Stimulated activated CD8-positive, alpha-beta memory T cell treated with anti-CD3 and anti-CD28 coated beads, Interleukin-4, amount 100 ng/mL, for 24 hours (primary cell): ENCODE results near the gene SETD5.

Source experiments
- DNase-seq: peaks from one replicate; pipeline ENCODE4 v3.0.0-alpha.2; 2020; ENCODE audit warnings: low read depth

Gene SETD5

GRCh38 chr3:9397332-9397905 lies at the start of gene SETD5:
Gene SETD5 (plus strand): TSS chr3:9397615. CDS start chr3:9428939, 31,324 bp downstream.
- peak; percentile 99 for DNase-seq

- no peak for DNase-seq
These were observed 49.5 kb upstream of the SETD5 start for GRCh38 chr3:9347887-9348286.

GRCh38 chr3:9349321-9350117 lies 47.9 kb upstream of the SETD5 start:
- no peak for DNase-seq

GRCh38 chr3:9351709-9352126 lies 45.7 kb upstream of the SETD5 start:
- no peak for DNase-seq

- peak; percentile 35 for DNase-seq
These were observed 44.3 kb upstream of the SETD5 start for GRCh38 chr3:9352917-9353752.

- no peak for DNase-seq
These were observed 35.6 kb upstream of the SETD5 start for GRCh38 chr3:9361691-9362388.

GRCh38 chr3:9362731-9363530 lies 34.5 kb upstream of the SETD5 start, which contains the start of gene THUMPD3:
Gene THUMPD3 (plus strand): TSS chr3:9363054. CDS start chr3:9365069, 2,015 bp downstream.
- DNase-seq: peak; percentile 92

- no peak for DNase-seq
These were observed 27.9 kb upstream of the SETD5 start for GRCh38 chr3:9369508-9369907.

- no peak for DNase-seq
These were observed 23.9 kb upstream of the SETD5 start for GRCh38 chr3:9373465-9373864.

GRCh38 chr3:9377981-9378380 lies 19.4 kb upstream of the SETD5 start:
- no peak for DNase-seq

GRCh38 chr3:9379327-9379726 lies 18.1 kb upstream of the SETD5 start:
- no peak for DNase-seq

- no peak for DNase-seq
These were observed 17.4 kb upstream of the SETD5 start for GRCh38 chr3:9380014-9380413.

- DNase-seq: no peak
These were observed 13.1 kb upstream of the SETD5 start for GRCh38 chr3:9384141-9384828.

GRCh38 chr3:9385187-9386077 lies 12.0 kb upstream of the SETD5 start:
- DNase-seq: no peak

- DNase-seq: no peak
These were observed 11.3 kb upstream of the SETD5 start for GRCh38 chr3:9386078-9386459.

GRCh38 chr3:9386501-9387321 lies 10.7 kb upstream of the SETD5 start:
- DNase-seq: no peak

GRCh38 chr3:9387322-9387655 lies 10.1 kb upstream of the SETD5 start:
- no peak for DNase-seq

- DNase-seq: no peak
These were observed 9.3 kb upstream of the SETD5 start for GRCh38 chr3:9388142-9388541.
